Adrenal gland (tissue), 5 donors: ENCODE data around the gene SLC25A6.
"Not testable (repeated sequence)": the region's sequence is repeated elsewhere in the genome, so short reads cannot be mapped to it uniquely, and the experiment has no call there.

Source experiments
- POLR2A ChIP-seq, 2 donors: fragments of 450-650 bp; IDR thresholded peaks; one replicate each; pipeline ENCODE4 v1.6.1; 2017; ENCODE audit warnings: antibody characterized with exemption in 2 of 2, mild to moderate bottlenecking in 2 of 2, moderate library complexity in 1 of 2
- TF ChIP-seq, protein P1 (sequence below), 6 experiments: fragments of 450-650 bp in 4 of 6; fragments of 200-600 bp in 2 of 6; sonication (generic) in 1 of 6; IDR thresholded peaks; 1 replicate in 5 of 6; 2 replicates in 1 of 6; pipeline versions ENCODE4 v1.5.1 to v1.8.0; 2016 to 2021; ENCODE audit warnings: antibody characterized with exemption in 6 of 6, mild to moderate bottlenecking in 2 of 6, moderate library complexity in 1 of 6
- donor health status: DM: no; HTN: no; CAD: no.

DNA sequence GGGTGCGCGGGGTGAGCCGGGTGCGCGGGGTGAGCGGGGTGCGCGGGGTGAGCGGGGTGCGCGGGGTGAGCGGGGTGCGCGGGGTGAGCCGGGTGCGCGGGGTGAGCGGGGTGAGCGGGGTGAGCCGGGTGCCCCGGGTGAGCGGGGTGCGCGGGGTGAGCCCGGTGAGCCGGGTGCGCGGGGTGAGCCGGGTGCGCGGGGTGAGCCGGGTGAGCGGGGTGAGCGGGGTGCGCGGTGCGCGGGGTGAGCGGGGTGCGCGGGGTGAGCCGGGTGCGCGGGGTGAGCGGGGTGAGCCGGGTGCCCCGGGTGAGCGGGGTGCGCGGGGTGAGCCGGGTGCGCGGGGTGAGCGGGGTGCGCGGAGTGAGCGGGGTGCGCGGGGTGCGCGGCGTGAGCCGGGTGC is 25.6 kb downstream of the SLC25A6 start:
- TF ChIP-seq, protein P1, sequence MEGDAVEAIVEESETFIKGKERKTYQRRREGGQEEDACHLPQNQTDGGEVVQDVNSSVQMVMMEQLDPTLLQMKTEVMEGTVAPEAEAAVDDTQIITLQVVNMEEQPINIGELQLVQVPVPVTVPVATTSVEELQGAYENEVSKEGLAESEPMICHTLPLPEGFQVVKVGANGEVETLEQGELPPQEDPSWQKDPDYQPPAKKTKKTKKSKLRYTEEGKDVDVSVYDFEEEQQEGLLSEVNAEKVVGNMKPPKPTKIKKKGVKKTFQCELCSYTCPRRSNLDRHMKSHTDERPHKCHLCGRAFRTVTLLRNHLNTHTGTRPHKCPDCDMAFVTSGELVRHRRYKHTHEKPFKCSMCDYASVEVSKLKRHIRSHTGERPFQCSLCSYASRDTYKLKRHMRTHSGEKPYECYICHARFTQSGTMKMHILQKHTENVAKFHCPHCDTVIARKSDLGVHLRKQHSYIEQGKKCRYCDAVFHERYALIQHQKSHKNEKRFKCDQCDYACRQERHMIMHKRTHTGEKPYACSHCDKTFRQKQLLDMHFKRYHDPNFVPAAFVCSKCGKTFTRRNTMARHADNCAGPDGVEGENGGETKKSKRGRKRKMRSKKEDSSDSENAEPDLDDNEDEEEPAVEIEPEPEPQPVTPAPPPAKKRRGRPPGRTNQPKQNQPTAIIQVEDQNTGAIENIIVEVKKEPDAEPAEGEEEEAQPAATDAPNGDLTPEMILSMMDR (IDR thresholded peaks at IDR 0.05), result not testable (repeated sequence)
- not testable (repeated sequence) for TF ChIP-seq POLR2A (IDR thresholded peaks at IDR 0.05)
